Measurements from ENCODE around the gene RNASE7. TPM values are rescaled to one million over a fixed set of nuclear protein-coding genes. Genes with fewer than 3 reads are reported as not detected.

Gene RNASE7
- total RNA-seq, 3 donors from 2014 or later (not counting 1 experiment from before 2014, with no cell fraction given), result not detected

GRCh38 chr14:21015312-21015711, 26.9 kb upstream of the RNASE7 start:
- Mint-ChIP-seq H3K4me1 (no peaks in the 10 kb centered on the region), H3K27ac (no peak overlapping the region), H3K4me3 (no peak overlapping the region), H3K27me3 (ENCODE audit: low read depth in 2 of 2) (peaks cover 14 to 18% of the 10 kb centered on the region in 2 donors), H3K36me3 (no peaks in the 10 kb centered on the region), H3K9me3 (no peaks in the 10 kb centered on the region)
- H3K36me3 ChIP-seq (ENCODE audit: control insufficient read depth, insufficient read depth, low read length), result no peaks in the 10 kb centered on the region
- H3K9me3 ChIP-seq (ENCODE audit: control insufficient read depth, insufficient read depth, low read length), result no peaks in the 10 kb centered on the region
- H3K4me3 ChIP-seq (ENCODE audit: low read length), result no peak overlapping the region
- no peak for TF ChIP-seq CTCF (IDR thresholded peaks at IDR 0.05)
- 94% methylated on average over 6 of the region's 6 CpGs for WGBS (ENCODE audit: insufficient coverage)
- no peak overlapping the region for H3K27ac ChIP-seq (ENCODE audit: low read length)
- H3K27me3 ChIP-seq (ENCODE audit: control insufficient read depth, insufficient read depth, low read length), result peaks cover 4% of the 10 kb centered on the region
- intact Hi-C loops (cut with micrococcal nuclease), result no loop called here
- DNase-seq (no peak), ATAC-seq (no peak)
- no peaks in the 10 kb centered on the region for H3K4me1 ChIP-seq (ENCODE audit: control insufficient read depth, insufficient read depth, low read length)

- Histone ChIP-seq H3K27ac (ENCODE audit: low read length) (no peak overlapping the region), H3K27me3 (ENCODE audit: control insufficient read depth, insufficient read depth, low read length) (peaks cover 4% of the 10 kb centered on the region), H3K9me3 (ENCODE audit: control insufficient read depth, insufficient read depth, low read length) (no peaks in the 10 kb centered on the region), H3K4me3 (ENCODE audit: low read length) (no peak overlapping the region), H3K4me1 (ENCODE audit: control insufficient read depth, insufficient read depth, low read length) (no peaks in the 10 kb centered on the region), H3K36me3 (ENCODE audit: control insufficient read depth, insufficient read depth, low read length) (no peaks in the 10 kb centered on the region)
- ATAC-seq, result no peak
- intact Hi-C loops (cut with micrococcal nuclease), result no loop called here
- Mint-ChIP-seq H3K27ac (no peak overlapping the region), H3K36me3 (no peaks in the 10 kb centered on the region), H3K9me3 (no peaks in the 10 kb centered on the region), H3K4me1 (no peaks in the 10 kb centered on the region), H3K27me3 (ENCODE audit: low read depth in 2 of 2) (peaks cover 14 to 15% of the 10 kb centered on the region in 2 donors), H3K4me3 (no peak overlapping the region)
- no peak for TF ChIP-seq CTCF (IDR thresholded peaks at IDR 0.05)
- DNase-seq, result no peak
- 54% methylated on average over 8 of the region's 9 CpGs for WGBS (ENCODE audit: insufficient coverage)
Measured at GRCh38 chr14:21016413-21017190, 25.6 kb upstream of the RNASE7 start.

- Mint-ChIP-seq H3K9me3 (no peaks in the 10 kb centered on the region), H3K4me1 (no peaks in the 10 kb centered on the region), H3K27ac (no peak overlapping the region), H3K4me3 (no peak overlapping the region), H3K36me3 (no peaks in the 10 kb centered on the region), H3K27me3 (ENCODE audit: low read depth in 2 of 2) (peaks cover 4 to 14% of the 10 kb centered on the region in 2 donors)
- Histone ChIP-seq H3K27me3 (ENCODE audit: control insufficient read depth, insufficient read depth, low read length) (peaks cover 4% of the 10 kb centered on the region), H3K4me1 (ENCODE audit: control insufficient read depth, insufficient read depth, low read length) (no peaks in the 10 kb centered on the region), H3K9me3 (ENCODE audit: control insufficient read depth, insufficient read depth, low read length) (no peaks in the 10 kb centered on the region), H3K36me3 (ENCODE audit: control insufficient read depth, insufficient read depth, low read length) (no peaks in the 10 kb centered on the region), H3K27ac (ENCODE audit: low read length) (no peak overlapping the region), H3K4me3 (ENCODE audit: low read length) (no peak overlapping the region)
- WGBS (ENCODE audit: insufficient coverage), result 85% methylated on average over 28 of the region's 28 CpGs
- DNase-seq, result no peak
- TF ChIP-seq CTCF (IDR thresholded peaks at IDR 0.05), result no peak
- no peak for ATAC-seq
- intact Hi-C loops (cut with micrococcal nuclease), result no loop called here
Measured at GRCh38 chr14:21017528-21018245, 24.5 kb upstream of the RNASE7 start.
